ENCODE measurements around the gene RAB3A.

- TF ChIP-seq CTCF (conservative IDR thresholded peaks at IDR 0.05) = no peak
- no peak for TF ChIP-seq EZH2 (IDR thresholded peaks at IDR 0.05; ENCODE audit: low read depth)
These were observed 20.1 kb upstream of the RAB3A start for GRCh38 chr19:18223860-18224524.
